ENCODE results near the gene GCC2.
"Not testable (repeated sequence)": the region's sequence is repeated elsewhere in the genome, so short reads cannot be mapped to it uniquely, and the experiment has no call there.

The GCC2 gene

DNA sequence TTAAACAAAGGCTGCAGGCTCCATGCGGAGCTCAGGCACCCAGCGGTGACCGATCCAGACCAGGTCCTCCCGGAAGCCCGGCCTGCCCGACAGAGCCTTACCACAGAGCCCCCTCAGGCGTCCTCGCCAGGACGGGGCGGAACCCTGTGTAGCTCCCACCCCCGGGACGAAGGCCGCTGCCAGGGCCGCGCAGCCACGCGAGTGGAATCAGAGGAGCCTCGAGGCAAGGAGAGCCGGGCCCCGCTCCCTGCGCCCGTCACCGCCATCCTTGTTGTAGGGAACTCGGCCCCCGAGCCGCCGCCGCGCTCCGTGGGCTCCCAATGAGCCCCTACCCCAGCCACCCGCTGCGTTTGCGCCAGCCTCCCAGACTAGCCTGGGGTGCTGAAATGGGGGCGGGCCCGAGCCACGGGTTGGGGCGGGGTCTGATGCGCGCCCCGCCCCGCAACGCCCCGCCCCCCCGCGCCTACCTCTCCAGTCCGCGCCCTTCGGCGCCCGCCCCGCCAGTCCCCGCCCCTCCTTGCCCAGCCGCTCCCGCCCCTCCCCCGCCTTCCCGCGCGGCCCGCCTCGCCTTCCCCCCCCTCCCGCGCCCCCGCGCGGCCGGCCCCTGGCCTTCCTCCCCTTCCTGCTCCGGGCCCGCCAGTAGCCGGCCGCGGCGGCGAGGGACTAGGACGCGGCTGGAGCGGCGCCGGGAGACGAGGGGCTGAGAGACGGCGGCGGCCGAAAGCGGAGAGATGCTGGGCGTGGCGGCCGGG, 85.0 kb downstream of the GCC2 start, which contains the start of gene LIMS1:
LIMS1 (plus strand) TSS at position 639 of the 752 bp plus-strand sequence; CDS start at position 732, 93 bp downstream.
- DNase-seq: peak; percentile 87 to 91

DNA sequence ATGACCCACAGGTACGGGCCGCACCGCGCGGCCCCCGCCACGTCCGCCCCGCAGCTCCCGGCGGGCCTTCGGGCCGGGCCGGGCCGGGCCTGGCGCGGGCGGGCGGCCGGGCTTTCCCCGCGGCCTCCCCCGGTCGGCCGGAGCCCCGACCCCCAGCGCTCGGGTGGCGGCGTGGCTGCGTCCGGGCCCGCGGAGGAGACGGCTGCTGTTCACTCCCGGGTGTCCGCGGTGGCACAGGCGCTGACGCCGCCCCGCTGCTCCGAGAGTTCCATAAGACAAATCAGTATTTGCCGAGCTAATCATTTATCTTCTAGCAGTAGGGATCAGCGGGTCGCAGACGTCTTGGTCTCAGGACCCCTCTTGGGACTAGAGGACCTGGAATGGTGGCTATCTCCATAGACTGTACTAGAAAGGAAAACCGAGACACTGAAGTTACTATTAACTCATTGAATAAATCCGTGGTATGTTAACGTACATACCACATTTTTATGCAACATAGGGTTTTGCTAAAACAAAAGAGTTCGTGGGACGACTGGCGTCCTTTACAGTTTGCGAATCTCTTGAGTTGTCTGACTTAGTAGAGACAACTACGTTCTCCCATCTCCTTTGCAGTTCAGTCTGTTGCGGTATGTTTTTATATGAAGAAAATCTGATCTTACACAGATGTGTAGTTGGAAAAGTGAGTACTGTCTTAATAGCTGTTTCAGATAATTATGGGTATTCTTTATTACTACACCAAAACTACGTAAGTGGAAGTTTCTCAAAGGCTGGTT, 85.8 kb downstream of the GCC2 start:
- DNase-seq: peak; percentile 20 to 40

DNA sequence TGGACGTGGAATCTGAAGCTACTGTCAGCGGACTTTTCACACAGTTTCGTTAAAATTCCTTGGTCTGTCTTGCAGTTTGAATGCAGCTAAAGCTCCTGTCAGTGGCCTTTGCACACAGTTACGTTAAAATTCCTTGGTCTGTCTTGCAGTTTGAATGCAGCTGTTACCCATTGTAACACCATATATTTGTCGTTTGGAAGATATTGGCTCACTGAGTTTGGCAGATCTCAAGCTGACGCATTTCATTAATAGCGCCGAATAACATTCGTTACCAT, 86.3 kb downstream of the GCC2 start:
- DNase-seq: no peak

DNA sequence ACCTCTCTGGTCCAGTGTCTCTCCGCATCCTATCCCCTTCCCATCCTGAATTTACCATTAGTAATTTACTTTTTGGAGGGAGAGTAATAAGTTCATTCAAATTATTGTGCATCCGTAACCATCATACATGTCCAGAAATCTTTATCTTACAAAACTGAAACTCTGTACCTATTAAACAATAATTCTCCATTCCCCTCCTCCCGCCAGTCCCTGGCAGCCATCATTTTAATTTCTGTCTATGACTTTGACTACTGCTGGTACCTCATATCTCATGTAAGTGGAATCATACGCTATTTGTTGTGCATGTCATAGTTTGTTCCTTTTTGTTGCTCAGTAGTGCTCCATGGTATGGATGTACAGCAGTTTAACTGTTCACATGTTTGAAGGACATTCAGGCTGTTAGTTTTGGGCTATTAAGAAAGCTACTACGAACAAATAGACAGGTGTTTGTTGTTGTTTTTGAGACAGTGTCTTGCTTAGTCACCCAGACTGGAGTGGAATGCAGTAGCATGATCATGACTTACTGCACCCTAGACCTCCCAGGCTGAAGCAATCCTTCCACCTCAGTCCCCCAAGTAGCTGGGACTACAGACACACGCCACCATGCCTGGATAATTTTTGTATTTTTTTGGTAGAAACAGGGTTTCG, 87.3 kb downstream of the GCC2 start:
- DNase-seq: no peak

DNA sequence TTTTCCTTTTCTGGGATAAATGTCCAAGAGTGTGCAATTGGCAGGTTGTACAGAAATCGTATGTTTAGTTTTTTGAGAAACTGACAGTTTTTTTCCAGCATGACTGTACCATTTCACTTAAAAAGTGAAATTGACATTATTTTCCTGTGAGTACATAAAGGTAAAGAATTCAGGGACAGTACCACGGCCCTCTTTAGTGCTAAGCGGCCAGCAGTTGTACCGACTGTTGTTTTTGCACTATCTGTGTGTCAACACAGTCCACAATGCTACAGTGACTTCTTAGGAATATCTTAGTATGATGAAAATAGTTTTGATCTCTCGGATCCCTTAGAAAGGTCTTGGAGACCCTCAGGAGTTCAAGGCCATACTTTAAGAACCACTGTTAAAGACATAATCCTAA, 87.9 kb downstream of the GCC2 start:
- DNase-seq: no peak

DNA sequence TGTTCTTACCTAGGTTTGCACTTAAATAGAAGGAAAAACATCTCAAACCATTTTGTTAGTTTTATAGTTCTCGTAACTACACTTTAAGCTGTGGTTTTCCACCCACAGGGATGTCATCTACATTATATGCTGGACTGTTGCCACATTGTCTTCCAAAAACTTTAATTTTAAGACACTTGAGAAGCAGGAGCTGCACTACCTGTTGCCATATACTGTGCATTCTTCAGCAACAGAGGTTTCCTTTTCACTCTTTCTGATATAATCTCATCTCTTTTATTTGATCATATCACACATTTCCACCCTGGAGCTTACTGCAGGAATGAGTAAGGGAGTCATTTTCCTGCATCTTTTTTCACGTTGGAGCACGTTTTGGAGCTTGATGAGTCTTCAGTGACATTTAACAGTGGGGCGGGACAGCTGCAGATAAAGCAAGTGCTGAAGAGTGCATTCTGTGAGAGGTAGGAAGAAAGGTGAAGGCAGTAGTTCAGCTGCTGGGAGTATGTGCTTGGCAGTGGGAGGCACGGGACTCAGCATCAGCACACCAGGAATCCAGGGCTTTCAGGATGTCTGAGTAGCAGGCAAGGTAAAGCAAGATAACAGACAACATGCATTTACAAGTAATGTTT, 89.1 kb downstream of the GCC2 start:
- DNase-seq: no peak

DNA sequence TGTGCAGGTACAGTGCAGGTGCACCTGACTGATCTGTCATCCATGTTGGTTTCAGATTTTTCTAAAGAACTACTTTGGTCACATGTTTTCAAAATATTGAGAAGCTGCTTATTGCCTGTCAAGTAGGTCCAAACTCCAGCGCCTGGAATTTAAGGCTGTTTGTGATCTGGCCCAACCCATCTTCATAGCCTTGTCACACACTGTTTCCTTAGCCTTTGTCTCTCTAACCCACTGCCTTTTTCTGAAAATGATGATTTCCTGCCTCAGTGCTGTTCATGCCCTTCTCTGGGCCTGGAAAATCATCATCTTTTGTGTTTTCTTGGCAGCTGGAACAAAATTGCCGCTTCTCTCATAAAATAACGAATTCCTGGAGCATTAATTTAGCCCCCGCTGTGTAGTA, 92.4 kb downstream of the GCC2 start:
- DNase-seq: no peak

DNA sequence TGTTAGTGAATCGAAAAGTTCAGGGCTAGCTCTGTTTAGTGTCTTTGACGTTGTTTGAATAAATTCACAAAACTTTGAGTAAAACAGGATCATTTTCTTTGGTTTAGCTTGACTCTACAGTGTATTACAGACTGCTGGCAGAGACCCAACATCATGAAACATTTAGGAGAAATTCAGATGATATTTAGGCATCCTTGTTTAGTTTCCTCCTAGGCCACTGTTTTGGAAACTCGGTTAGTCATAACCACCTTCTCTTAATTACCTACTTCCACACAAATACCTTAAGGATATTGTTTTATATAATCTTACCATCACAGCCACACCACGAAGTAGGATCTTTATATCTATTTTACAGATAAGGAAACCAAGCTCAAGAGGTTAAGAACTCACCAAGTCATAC, 93.1 kb downstream of the GCC2 start:
- no peak for DNase-seq

DNA sequence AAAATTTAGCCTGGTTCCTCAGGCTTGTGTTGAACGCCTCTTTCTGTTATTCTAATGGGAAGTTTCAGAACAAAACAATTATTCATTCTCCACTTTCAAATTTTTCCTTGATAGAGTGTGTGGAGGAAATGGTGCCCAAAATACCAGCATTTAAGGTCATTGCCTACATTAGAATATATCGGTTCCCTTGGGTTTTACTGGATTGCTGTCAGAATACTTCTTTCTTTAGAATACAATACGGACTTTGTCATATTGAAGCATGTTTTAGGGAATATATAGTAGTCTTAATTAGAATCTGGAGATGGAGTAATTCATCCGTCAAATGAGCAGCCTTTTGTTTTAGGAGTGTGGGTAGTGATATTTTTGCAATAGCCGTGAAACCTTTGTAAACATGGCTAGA, 98.6 kb downstream of the GCC2 start:
- no peak for DNase-seq

DNA sequence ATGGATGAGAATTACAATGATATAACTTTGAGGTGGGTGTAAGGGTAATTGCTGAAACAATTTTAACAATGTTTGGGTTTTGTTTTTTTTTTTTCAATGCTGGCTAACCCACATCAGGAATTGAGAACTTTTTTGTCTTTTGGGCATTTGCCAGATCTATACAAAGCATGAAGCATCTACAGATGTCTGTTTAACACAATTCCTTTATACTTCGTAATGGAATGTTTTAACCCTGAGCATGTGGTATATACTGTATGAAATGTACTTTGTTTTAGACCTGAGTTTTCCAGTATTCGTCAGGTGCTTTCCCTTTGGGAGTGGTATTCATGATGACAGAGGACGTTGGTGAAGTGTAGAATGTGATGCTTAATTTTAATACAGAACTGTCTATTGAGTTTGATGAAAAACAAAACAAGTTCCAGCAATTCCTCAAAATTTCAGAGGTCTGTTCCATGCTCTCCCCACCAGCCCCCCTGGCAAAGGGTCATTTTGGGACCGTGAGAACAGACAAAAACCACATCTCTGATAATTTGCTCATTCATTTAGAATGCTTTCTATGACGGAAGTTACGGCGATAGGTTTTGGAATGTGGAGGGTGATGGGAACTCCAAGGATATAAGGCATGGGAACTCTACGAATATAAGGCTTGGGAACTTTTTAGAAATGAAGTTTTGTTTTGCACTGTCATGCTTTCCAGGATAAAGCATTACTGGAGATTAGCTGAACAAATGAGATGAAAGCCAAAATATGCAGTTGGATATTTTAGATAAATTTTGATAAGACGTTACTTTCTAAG, 99.4 kb downstream of the GCC2 start:
- no peak for DNase-seq

DNA sequence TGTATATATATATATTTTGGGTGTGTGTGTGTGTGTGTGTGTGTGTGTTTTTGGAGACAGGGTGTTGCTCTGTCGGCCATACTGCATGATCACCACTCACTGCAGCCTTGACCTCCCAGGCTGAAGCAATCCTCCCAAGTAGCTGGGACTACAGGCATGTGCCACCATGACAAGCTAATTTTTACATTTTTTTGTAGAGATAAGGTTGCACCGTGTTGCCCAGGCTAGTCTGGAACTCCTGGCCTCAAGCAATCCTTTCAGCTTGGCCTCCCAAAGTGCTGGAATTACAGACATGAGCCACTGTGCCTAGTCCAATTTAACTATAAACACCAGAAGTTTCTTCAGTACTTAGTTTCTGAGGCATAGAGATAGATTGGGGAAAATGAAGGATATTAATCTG, 103.6 kb downstream of the GCC2 start:
- DNase-seq: no peak

DNA sequence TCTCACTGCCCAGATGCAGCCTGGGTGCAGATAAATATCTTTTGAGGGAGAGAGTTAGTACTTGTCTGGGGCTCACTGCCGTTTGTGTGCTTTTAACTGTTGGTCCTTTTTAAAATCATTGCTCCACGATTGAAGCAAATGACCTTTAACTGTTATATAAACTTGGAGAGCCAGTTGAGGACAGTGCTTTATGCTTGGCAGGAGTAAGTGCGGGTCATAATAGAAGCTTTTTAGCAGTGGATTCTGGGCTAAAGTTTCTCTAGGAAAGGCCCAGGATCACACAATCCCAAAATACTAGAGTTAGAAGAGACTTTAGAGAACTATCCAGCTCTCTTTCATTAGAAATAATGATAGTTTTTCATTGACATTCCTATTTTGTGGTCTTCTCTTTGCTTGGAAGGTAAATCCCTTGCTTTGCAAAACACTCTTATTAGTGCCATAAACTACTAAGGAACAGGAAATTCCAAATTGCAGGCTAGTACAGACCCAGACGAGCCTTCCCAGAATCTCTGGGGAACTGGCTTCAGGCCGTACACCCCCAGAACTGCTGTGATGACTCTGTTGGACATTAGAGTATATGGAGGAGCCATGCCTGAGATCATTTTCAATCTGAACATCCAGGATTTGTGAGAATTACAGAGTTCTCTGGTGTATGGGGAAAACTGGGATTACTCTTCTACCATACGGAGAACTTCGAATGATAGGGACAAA, 104.4 kb downstream of the GCC2 start:
- DNase-seq: no peak

DNA sequence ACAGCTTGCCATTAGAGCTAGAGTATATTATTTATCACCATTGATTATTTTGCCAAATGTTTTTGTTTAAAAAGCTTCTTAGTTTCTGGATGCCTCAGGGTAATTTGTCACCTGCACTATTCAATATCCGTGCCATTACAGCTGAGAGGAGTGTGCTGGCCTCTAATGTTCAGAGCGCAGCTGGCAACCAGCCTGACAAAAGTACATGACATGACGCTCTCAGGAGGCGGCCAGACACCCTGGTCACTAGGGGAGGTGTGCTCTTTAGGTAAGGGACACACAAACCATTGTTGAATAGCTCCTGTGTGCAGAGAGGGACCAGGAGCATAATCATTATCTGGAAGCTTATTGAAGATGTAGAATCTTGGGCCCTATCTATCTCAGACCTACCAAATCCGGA, 105.5 kb downstream of the GCC2 start:
- DNase-seq: no peak

DNA sequence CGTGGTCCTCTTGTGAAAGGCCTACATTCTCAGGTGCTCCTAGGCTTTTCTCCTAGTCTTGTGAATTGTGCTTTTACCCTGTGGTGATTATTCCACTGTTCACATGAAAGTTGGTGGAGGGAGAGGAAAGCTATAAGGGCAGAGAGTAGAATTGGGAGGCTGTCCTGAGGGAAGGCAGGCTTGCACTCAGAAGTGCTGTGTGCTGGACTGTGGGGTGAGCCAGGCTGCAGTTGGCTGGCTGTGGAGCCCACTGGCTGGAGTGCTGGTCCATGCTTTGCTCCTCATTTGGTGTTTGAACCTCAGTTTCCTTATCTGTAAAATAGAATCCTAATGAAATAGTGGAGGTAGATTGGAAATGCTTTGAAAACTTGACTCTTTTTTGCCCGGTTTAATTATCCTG, 106.6 kb downstream of the GCC2 start:
- DNase-seq: no peak

DNA sequence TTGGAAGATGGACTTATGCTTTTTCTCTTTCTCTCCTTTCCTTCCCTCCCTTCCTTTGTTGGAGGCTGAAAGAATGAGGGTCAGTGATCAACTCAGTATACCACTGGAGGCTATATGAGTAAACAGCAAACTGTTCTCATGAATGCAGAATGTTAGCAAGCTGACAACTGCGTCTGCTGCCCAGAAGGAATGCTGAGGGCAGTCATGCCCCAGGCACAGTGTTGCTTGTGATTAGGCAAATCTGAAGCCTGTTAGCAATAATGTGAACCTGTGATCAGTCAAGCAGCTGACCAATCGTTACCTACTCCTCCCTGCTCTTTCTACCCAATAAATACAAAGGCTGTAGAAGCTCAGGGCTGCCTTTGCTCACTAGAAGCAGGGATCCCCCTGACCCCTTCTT, 107.6 kb downstream of the GCC2 start:
- DNase-seq: not testable (repeated sequence)

All from CD4-positive, alpha-beta T cell treated with Interleukin-1 beta for 1 hour (primary cell).